ENCODE measurements around the gene SLC25A21.

GRCh38 chr14:36823651-36824050 is 348.8 kb downstream of the SLC25A21 start:
- TF ChIP-seq POLR2AphosphoS5 (IDR thresholded peaks at IDR 0.05; ENCODE audit: low read depth, low read length) (no peak), POLR2A (IDR thresholded peaks at IDR 0.05; ENCODE audit: low read depth, low read length) (no peak)
